Heart left ventricle (tissue), 13 donors: ENCODE measurements around the gene TMEM132D.

Experiments
- POLR2A ChIP-seq, 2 donors: fragments of 450-650 bp; IDR thresholded peaks; one replicate each; pipeline ENCODE4 v1.6.1; 2017; ENCODE audit warnings: antibody characterized with exemption in 2 of 2, mild to moderate bottlenecking in 2 of 2, moderate library complexity in 2 of 2
- TF ChIP-seq, protein P1 (sequence below), 12 donors: fragments of 200-600 bp; sonication (generic) in 4 of 12; IDR thresholded peaks; one replicate each; pipeline versions ENCODE4 v1.5.0 to v1.8.0; 2018 to 2022; ENCODE audit warnings: antibody characterized with exemption in 12 of 12, mild to moderate bottlenecking in 5 of 12
- donor health status: ischemic (EF 13 %, LVEDD 7.1; RV severe dilation, severe dysfunction).
- donor health status: DM: no; HTN: yes; CAD: no.
- donor health status: DM: no; HTN: no; CAD: no.
- donor health status: ischemic (EF 25% LVEDD 6.9; RV normal size, moderate dysfunction).
- donor health status: ischemic (EF 25% LVEDD 5.7; RV mildly dilated, moderate dysfunction).
- donor health status: ischemic (EF 35%, LVEDD 5.7; RV mildly dilated, moderate dysfunction).
- donor health status: nonischemic (EF 11% LVEDD 7.7; RV severe dilation, severe dysfunction).
- donor health status: DM: yes; HTN: yes; CAD: no.
- donor health status: PGD.
- donor health status: ischemic (EF 29% LVEDD 5.4; RV normal size, mild dysfunction).
- donor health status: nonischemic (EF 23%, LVEDD 6.1; RV moderate dilation, normal function).

DNA sequence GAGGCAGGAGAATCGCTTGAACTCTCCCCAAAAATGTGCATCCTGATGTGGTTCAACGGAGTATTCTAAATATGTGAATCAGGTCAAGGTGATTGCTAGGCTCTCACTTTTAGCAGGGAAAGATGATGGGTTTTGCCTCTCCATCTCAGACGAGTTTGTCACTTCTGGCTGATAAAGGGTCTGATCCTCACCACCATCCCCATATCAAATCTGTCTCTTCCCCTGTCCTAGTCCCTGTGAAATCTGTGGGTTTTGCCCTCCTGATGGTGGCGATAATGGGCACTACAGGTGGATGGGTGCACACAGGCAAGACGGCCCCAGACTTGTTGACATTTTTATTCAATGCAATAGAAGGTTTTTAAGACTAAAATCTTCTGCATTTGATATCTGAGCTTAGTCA lies 665.9 kb downstream of the TMEM132D start:
- TF ChIP-seq POLR2A (IDR thresholded peaks at IDR 0.05) = no peak
- TF ChIP-seq, protein P1, sequence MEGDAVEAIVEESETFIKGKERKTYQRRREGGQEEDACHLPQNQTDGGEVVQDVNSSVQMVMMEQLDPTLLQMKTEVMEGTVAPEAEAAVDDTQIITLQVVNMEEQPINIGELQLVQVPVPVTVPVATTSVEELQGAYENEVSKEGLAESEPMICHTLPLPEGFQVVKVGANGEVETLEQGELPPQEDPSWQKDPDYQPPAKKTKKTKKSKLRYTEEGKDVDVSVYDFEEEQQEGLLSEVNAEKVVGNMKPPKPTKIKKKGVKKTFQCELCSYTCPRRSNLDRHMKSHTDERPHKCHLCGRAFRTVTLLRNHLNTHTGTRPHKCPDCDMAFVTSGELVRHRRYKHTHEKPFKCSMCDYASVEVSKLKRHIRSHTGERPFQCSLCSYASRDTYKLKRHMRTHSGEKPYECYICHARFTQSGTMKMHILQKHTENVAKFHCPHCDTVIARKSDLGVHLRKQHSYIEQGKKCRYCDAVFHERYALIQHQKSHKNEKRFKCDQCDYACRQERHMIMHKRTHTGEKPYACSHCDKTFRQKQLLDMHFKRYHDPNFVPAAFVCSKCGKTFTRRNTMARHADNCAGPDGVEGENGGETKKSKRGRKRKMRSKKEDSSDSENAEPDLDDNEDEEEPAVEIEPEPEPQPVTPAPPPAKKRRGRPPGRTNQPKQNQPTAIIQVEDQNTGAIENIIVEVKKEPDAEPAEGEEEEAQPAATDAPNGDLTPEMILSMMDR (IDR thresholded peaks at IDR 0.05) = no peak
